HG02884 (cell line): ENCODE measurements around the gene ANKS3.

Experiments used
- ATAC-seq: cut with Tn5 transposase; IDR thresholded peaks from one replicate; pipeline ENCODE4 v1.9.1; 2021; ENCODE audit warnings: mild to moderate bottlenecking, moderate library complexity; ENCODE audit not compliant: unreplicated experiment

Gene ANKS3

DNA sequence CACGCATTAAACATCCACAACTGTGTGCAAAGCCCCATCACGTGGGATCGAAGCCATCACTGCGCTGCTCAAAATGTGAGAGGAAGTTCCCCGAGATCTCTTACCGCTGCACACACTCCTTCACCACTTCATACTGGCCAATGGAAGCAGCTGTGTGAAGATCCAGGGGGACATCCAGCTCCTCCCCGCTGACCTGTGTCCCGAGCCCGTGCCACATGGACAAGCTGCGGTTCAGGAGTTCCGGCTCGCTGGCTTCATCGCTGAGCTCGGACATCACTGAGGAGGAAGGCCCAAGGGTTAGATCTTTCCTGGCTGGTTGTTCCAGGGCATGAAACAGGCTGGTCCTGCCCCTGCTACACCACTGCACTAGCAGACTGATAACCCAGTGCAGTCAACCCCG lies 4.2 kb downstream of the ANKS3 start:
- ATAC-seq: no peak

- ATAC-seq: no peak
Observed at GRCh38 chr16:4728676-4729075, 5.4 kb downstream of the ANKS3 start.

DNA sequence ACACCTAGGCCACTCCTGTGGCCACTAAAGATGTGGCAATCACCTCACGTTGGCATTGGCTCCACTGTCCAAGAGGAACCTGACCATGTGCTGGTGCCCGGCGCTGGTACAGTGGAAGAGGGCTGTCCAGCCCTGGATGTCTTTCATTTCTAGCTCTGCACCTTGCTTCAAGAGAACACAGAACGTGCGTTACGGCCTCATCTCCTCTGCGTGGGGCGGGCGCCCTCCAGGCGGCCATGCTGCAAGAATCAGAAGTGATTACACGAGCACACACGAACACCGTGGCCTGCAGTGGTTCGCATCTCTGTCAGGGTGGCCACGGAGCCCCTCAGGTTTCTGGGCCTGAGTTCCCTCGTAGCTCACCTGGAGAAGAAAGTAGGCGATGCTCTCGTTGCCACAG lies 7.5 kb downstream of the ANKS3 start:
- no peak for ATAC-seq

GRCh38 chr16:4724661-4725270 lies 9.3 kb downstream of the ANKS3 start:
- no peak for ATAC-seq

DNA sequence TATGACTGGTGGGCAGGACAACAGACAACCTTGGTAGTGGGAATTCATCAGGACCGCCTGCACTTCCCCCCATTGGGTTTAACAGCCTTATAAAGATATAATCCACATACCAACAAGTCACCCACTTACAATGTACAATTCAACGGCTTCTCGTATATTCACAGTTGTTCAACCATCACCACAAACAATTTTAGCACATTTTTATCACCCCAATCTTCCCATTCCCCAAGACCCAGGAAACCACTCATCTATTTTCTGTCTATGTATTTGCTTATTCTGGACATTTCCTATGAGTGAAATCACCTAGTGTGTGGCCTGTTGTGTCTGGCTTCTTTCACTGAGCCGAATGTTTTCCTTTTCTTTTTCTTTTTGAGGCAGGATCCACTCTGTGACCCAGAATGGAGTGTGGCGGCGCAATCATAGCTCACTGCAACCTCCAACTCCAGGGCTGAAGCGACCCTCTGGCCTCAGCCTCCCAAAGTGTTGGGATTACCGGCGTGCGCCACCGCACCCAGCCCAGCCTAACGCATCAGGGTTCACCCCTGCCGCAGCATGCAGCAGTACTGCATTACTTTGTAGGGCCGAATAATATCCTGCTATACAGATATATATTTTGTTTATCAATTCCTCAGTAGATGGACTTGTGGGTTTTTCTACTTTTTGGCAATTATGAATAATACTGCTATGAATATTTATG lies 10.9 kb downstream of the ANKS3 start:
- no peak for ATAC-seq

- ATAC-seq: no peak
Observed at GRCh38 chr16:4718466-4718865, 15.6 kb downstream of the ANKS3 start.

DNA sequence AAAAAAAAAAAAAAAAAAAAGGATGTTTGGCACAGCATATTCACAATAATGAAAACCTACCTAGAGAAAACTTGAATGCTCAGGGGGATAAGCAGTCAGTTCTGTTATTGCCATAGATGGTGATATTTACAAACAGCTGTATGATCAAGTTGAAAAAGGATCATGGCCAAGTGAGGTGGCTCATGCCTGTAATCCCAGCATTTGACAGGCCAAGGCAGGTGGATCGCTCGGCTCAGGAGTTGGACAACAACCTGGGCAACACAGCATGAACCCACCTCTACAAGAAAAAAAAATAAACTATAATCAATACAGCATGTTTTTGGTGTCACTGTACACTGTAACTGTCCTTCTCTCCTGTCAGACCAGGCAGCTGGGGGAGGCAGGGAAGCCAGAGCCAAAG lies 19.1 kb downstream of the ANKS3 start:
- ATAC-seq: no peak

DNA sequence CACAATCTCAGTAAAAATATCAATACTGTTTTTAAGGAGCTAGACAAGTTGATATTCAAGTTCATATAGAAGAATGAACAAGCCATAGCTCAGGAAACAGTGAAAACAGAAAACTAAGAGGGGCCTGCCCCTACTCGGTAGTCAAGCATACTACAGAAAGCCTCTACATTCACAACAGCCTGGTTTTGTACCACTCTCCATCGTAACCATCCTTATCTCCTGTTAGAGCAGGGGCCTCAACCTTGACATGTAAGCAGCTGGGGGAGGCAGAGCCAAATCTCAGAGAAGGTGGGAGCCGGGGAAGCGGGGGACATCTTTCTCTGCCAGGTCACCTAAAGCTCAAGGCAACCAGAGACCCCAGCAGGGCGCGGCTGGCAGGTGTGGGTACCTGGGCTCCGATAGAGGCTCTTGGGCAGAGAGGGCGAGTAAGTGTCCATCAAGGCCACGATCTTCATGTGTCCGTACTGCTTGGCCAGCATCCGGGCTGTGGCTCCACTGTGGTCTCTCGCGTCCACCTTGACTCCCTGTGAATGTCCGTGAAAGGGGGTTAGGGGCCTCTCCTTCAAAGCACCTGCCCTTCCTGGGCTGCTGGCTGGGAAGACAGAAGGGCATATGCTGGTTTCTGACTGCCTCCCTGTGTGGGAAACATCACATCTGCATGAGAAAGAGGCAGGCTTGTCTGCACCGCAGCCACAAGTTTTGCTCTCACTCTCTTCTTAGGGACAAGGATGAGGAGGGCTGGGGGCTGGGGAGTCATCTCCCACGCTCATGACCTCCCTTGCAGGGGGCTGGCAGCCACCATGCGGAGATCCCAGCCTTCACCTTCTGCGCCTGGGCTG lies 20.2 kb downstream of the ANKS3 start:
- no peak for ATAC-seq

DNA sequence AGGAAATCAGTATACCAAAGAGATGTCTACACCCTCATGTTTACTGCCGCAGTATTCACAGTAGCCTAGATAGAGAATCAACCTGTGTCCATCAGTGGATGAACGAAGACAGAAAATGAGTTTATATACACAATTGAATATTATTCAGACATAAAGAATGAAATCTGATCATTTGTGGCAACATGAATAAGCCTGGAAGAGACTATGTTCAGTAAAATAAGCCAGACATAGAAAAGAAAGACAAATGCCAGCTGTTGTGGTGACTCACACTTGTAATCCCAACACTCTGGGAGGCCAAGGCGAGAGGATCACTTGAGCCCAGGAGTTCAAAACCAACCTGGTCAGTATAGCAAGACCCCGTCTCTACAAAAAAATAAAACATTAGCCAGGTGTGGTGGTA lies 24.6 kb downstream of the ANKS3 start:
- ATAC-seq: no peak

DNA sequence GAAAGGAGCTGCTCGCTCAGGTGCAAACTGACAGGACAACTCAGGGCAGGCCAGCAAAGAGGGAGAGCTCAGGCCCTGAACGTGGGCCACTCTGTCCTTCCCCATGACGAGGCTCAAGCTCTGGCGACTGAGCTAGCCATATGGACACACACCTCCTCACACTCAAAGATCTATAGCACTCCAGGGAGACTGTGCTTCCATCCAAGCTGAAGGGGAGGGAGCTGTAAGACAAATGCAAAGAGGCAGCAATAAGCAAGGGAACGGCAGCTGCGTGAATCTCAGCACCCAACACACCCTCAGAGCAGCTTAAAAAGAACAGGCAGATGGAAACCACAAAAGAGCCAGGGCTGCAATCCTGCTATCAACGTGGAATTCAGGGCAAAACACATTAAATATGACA lies 27.2 kb downstream of the ANKS3 start:
- no peak for ATAC-seq

GRCh38 chr16:4704913-4705312 lies 29.2 kb downstream of the ANKS3 start:
- no peak for ATAC-seq

DNA sequence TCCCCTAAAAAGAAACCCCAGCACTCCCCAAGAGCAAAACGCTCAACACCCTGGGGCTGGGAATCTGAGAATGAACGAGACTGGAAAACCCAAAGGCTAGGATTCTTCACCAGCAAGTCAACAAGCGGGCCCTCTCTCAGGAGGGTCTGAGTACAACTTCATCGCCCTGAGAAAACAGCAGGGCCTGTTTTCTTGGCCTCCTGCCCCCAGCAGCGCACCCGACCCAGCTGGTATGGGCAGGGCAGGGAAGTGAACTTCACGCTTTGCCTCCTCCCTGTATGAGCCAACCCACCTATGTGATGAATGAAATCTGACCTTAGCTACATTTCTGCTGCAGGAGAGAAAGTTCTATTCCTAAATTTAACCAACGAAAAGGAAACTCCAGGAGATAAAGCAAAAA lies 29.6 kb downstream of the ANKS3 start:
- no peak for ATAC-seq

DNA sequence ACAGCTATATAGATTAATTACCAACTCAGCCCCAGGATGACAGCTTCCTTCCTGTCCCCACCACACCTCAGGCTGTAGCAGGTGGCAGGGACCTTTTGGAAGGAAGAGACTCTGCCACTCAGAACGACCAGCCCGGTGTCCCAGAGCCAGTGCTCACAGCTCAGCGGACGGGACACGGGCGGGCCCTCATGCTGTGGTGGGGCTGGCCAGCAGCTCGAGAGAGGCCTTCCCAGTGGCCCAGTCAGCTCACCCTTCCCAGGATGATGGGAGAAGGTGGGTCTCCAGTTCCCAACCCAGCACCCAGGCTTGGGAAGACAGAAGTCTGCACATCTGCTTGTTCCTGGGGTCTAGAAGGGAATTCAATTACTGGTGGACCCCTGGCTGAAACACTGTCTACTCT lies 30.2 kb downstream of the ANKS3 start:
- ATAC-seq: no peak

DNA sequence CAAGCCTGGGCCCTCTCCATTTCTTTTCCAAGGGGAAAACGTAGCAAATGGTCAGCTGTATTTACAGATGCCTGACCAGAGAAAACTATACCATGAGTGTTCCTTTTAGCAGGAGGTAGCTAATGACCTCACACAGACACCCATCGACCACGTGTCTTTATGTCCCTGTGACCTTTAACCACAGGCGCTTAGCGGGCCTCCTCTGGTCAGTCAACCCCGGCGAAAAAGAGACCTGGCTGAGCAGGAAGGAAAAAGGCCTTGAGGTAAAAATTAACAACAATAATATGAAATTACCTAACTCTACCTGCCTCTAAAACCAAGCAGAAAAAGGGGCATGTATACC lies 31.6 kb downstream of the ANKS3 start:
- no peak for ATAC-seq

- no peak for ATAC-seq
Observed at GRCh38 chr16:4701791-4702465, 32.1 kb downstream of the ANKS3 start.

- ATAC-seq: no peak
Observed at GRCh38 chr16:4700997-4701743, 32.9 kb downstream of the ANKS3 start.

GRCh38 chr16:4700380-4700996 lies 33.6 kb downstream of the ANKS3 start:
- no peak for ATAC-seq

DNA sequence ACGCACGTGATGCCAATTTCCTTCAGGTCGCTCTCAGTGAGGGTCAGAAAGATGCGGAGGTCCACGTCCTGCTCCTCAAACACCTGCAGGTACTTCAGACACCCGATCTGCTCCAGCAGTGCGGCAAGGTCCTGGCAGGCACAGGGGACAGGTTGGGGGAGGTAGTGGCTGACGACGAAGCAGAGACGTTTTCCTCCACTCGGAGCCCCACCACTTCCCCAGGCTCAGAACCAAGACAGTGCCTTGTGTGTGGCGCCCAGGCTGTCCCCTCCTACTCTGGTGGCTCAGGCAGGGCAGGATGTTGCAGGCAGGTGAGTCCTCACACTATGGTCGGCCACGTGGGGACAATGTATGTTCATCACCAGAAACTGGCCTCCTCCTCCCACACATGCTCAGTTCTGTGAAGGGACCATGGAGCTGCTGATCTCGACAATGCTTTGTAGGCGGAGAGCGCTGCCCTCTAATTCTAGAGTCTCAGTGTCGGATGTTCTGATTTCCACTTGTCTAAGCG lies 35.0 kb downstream of the ANKS3 start:
- ATAC-seq: no peak

DNA sequence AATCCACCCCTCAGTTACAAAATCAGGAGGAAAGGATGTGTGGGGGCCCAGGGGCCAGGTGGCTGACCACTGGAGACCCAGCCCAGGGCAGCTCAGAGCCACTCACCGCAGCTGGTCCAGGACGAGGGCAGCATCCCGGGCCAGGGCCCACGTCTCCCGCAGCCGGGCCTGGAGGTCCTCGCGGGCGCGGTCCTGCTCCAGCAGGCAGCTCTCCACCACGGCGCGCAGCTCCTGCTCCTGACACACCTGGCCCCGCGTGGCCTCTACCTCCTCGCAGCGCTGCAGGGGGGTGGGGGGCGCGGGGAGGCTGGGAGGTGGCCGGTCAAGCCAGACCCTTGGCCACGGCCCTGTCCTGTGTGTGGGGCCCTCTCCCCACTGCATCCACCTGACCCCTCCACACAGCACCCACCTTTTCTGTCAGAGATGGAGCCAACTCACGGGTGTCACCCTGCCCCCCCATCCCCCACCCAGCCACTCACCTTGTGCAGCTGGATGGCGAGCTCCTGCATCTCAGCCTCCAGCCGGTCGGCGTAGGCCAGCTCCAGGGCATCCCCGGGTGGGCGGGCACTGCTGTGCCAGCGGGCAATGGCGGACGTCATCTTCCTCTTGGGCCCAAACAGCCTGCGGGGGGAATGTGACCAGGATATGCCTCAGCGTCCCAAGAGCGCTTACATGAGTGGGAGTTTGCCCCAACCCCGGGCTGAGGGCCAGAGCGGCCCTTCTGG lies 35.6 kb downstream of the ANKS3 start:
- ATAC-seq: no peak

- ATAC-seq: no peak
Observed at GRCh38 chr16:4697848-4698291, 36.2 kb downstream of the ANKS3 start.
